Uterus (tissue), 4 donors: Measurements from ENCODE around the gene VIPR1. TPM values are rescaled to one million over a fixed set of nuclear protein-coding genes. Genes with fewer than 3 reads are reported as not detected.

Experiments
- DNase-seq, 2 donors: peaks; one replicate each; pipeline ENCODE4 v3.0.0-alpha.2; 2019 to 2020
- H3K27ac ChIP-seq, 2 donors: fragments of 200-600 bp; sonication (generic); 1 replicate in 1 of 2; 2 replicates in 1 of 2; pipeline ENCODE4 v1.5.1; 2016 to 2018
- H3K27me3 ChIP-seq, 2 donors: fragments of 200-600 bp; sonication (generic); one replicate each; pipeline ENCODE4 v1.5.1; 2018 to 2019; ENCODE audit warnings: control low read depth in 1 of 2
- H3K36me3 ChIP-seq, 2 donors: fragments of 200-600 bp; sonication (generic); one replicate each; pipeline ENCODE4 v1.5.1; 2019; ENCODE audit warnings: control low read depth in 1 of 2
- H3K4me1 ChIP-seq, 2 donors: fragments of 200-600 bp; sonication (generic); one replicate each; pipeline ENCODE4 v1.5.1; 2018 to 2019; ENCODE audit warnings: control low read depth in 1 of 2
- H3K4me3 ChIP-seq, 2 donors: fragments of 200-600 bp; sonication (generic); 1 replicate in 1 of 2; 2 replicates in 1 of 2; pipeline ENCODE4 v1.5.1; 2018 to 2019; ENCODE audit warnings: mild to moderate bottlenecking in 1 of 2
- H3K9me3 ChIP-seq, 2 donors: fragments of 200-600 bp; sonication (generic); one replicate each; pipeline ENCODE4 v1.5.1; 2019; ENCODE audit warnings: control low read depth in 1 of 2
- POLR2A ChIP-seq, 2 donors: fragments of 450-650 bp; IDR thresholded peaks; one replicate each; pipeline ENCODE4 v1.6.1; 2016; ENCODE audit warnings: antibody characterized with exemption in 2 of 2, mild to moderate bottlenecking in 1 of 2, moderate library complexity in 1 of 2
- intact Hi-C: fragments of 100-400 bp; cut with DNase I; formaldehyde crosslinking; loops from one replicate; pipeline ENCODE4 v1.15.1; 2023; ENCODE audit warnings: low total_unique reads
- total RNA-seq, 4 donors: library from RNA; depleted of rRNA in 3 of 4; stranded (reverse); fragments of >200 nt in 3 of 4; gene quantifications; one replicate each; pipeline versions ENCODE4 v1.1.0 to v1.2.4, GENCODE V29; 2014 to 2023
- TF ChIP-seq, protein P1 (sequence below), 4 experiments: fragments of 200-600 bp in 2 of 4; fragments of 450-650 bp in 2 of 4; sonication (generic) in 2 of 4; IDR thresholded peaks; one replicate each; pipeline ENCODE4 v1.5.1; 2016 to 2019; ENCODE audit warnings: antibody characterized with exemption in 4 of 4, mild to moderate bottlenecking in 2 of 4, moderate library complexity in 1 of 4
- donor health status: DM: yes; HTN: yes; CAD: no.

The VIPR1 gene
- total RNA-seq, 4 donors from 2014 or later: 0.26 to 1.5 (median 0.99) TPM

DNA sequence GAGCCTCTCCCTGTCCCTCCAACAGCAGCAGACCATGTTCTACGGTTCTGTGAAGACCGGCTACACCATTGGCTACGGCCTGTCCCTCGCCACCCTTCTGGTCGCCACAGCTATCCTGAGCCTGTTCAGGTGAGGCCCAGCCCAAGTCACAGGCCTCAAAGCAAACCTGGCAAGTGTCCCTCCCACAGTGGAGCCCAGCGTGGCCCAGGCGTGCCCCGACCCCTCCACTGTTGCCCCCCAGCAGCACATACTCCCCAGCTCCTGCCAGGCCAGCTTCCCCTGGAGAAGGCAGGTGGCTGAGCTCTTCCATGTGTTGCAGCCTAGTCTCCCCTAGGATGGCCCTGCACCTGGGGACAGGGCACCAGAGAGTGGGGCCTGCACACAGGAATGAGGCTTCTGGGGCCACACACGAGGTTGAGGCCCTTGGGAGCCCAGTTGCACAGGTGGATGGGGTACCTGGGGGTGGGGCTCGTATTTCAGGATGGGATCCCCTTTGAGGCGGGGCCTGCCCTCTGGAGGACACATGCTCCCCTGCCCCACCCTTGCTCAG, 25.0 kb downstream of the VIPR1 start:
- intact Hi-C loops: no loop called here
- TF ChIP-seq, protein P1, sequence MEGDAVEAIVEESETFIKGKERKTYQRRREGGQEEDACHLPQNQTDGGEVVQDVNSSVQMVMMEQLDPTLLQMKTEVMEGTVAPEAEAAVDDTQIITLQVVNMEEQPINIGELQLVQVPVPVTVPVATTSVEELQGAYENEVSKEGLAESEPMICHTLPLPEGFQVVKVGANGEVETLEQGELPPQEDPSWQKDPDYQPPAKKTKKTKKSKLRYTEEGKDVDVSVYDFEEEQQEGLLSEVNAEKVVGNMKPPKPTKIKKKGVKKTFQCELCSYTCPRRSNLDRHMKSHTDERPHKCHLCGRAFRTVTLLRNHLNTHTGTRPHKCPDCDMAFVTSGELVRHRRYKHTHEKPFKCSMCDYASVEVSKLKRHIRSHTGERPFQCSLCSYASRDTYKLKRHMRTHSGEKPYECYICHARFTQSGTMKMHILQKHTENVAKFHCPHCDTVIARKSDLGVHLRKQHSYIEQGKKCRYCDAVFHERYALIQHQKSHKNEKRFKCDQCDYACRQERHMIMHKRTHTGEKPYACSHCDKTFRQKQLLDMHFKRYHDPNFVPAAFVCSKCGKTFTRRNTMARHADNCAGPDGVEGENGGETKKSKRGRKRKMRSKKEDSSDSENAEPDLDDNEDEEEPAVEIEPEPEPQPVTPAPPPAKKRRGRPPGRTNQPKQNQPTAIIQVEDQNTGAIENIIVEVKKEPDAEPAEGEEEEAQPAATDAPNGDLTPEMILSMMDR (IDR thresholded peaks at IDR 0.05): no peak
- no peak for TF ChIP-seq POLR2A (IDR thresholded peaks at IDR 0.05)
- H3K36me3 ChIP-seq: no peaks in the 10 kb centered on the region
- H3K4me1 ChIP-seq: no peaks in the 10 kb centered on the region
- DNase-seq: no peak
- H3K27me3 ChIP-seq: no peaks in the 10 kb centered on the region
- H3K4me3 ChIP-seq: no peak overlapping the region
- H3K27ac ChIP-seq: no peak overlapping the region
- H3K9me3 ChIP-seq: no peaks in the 10 kb centered on the region

- no peak overlapping the region for H3K4me3 ChIP-seq
- no peaks in the 10 kb centered on the region for H3K9me3 ChIP-seq
- TF ChIP-seq POLR2A (IDR thresholded peaks at IDR 0.05): no peak
- TF ChIP-seq, protein P1 (IDR thresholded peaks at IDR 0.05): no peak
- H3K27ac ChIP-seq: no peak overlapping the region
- intact Hi-C loops: no loop called here
- no peaks in the 10 kb centered on the region for H3K27me3 ChIP-seq
- no peaks in the 10 kb centered on the region for H3K36me3 ChIP-seq
- H3K4me1 ChIP-seq: no peaks in the 10 kb centered on the region
- no peak for DNase-seq
These were observed 27.0 kb downstream of the VIPR1 start for GRCh38 chr3:42529468-42529867.

DNA sequence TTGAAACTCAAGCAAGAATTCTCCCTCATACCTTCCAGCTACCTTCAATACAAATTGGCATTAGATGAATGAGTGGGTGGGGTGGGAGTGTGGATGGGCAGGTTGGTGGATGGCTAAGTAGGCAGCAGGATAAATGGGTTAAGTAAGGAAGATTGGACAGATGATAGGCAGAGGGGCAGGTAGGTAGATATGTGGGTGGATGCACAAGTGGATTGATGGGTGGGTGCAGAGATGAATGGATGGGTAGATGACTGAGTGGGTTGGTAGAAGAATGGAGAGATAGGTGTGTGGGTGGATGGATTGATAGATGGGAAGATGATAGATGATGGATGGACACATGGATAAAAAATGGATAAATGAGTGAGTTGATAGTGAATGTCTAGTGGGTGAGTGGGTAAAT, 27.6 kb downstream of the VIPR1 start:
- TF ChIP-seq POLR2A (IDR thresholded peaks at IDR 0.05): no peak
- TF ChIP-seq, protein P1 (IDR thresholded peaks at IDR 0.05): no peak
- Histone ChIP-seq H3K27ac (no peak overlapping the region), H3K36me3 (no peaks in the 10 kb centered on the region), H3K4me1 (no peaks in the 10 kb centered on the region), H3K9me3 (no peaks in the 10 kb centered on the region), H3K27me3 (no peaks in the 10 kb centered on the region), H3K4me3 (no peak overlapping the region)
- no peak for DNase-seq
- intact Hi-C loops: no loop called here

DNA sequence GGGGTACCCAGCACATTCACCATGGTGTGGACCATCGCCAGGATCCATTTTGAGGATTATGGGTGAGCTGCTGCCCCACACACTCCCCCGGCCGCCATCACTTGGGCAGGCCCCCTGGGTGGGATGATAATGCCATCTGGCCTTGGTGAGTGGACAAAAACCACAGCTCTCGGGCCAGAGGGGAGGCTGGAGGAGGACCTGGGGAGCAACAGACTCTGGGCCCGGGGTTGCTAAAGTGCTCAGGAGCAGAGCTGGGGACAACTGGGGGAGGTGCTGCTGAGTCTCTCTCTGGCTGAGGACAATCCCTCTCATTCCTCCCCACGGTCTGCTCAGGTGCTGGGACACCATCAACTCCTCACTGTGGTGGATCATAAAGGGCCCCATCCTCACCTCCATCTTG, 29.0 kb downstream of the VIPR1 start:
- no peaks in the 10 kb centered on the region for H3K9me3 ChIP-seq
- TF ChIP-seq, protein P1 (IDR thresholded peaks at IDR 0.05): no peak
- TF ChIP-seq POLR2A (IDR thresholded peaks at IDR 0.05): no peak
- H3K27me3 ChIP-seq: no peaks in the 10 kb centered on the region
- intact Hi-C loops: no loop called here
- no peaks in the 10 kb centered on the region for H3K36me3 ChIP-seq
- H3K27ac ChIP-seq: no peak overlapping the region
- H3K4me1 ChIP-seq: no peaks in the 10 kb centered on the region
- no peak overlapping the region for H3K4me3 ChIP-seq
- no peak for DNase-seq

DNA sequence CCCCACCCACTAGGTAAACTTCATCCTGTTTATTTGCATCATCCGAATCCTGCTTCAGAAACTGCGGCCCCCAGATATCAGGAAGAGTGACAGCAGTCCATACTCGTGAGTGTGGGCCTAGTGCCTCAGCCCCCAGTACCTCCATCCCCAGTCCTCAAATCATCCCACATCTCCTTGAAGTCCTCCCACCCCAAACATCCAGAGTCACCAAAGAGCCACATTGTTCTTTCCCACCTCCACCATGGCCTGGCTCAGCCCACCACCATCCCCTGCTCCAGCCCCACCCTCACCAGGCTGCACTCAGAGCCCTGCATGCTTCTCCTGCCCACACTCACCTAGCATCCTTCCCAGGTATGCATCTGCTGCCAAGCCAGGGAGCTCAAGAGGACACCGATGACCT, 29.8 kb downstream of the VIPR1 start:
- intact Hi-C loops: no loop called here
- no peak overlapping the region for H3K27ac ChIP-seq
- TF ChIP-seq POLR2A (IDR thresholded peaks at IDR 0.05): no peak
- TF ChIP-seq, protein P1 (IDR thresholded peaks at IDR 0.05): no peak

More for the DNA sequence above, 29.8 kb downstream of the VIPR1 start:
- no peak overlapping the region for H3K4me3 ChIP-seq
- no peaks in the 10 kb centered on the region for H3K4me1 ChIP-seq
- no peaks in the 10 kb centered on the region for H3K9me3 ChIP-seq
- no peaks in the 10 kb centered on the region for H3K36me3 ChIP-seq
- H3K27me3 ChIP-seq: no peaks in the 10 kb centered on the region
- no peak for DNase-seq
